OCI-M2 (cell line): Measurements from ENCODE around the gene LRRC39.

Experiments used
- DNase-seq: peaks from one replicate; lab custom pipeline; 2025; ENCODE audit not compliant: unreplicated experiment; lab: John Stamatoyannopoulos, UW

LRRC39 gene

DNA sequence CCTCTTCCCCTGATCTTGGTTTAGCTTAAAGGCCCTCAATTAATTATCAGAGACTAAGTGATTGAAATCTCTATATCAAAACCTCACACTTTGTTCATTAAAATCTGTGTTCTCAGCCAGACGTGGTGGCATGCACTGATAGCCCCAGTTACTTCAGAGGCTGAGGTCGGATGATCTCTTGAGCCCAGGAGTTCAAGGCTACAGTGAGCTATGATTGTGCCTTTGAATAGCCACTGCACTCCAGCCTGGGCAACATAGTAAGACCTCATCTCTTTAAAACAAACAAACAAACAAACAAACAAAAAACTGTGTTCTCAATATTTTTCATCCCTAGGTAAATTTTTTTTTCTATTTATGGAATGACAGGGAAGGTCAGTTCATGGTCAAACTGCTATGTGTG lies 26.4 kb downstream of the LRRC39 start:
- DNase-seq: no peak

DNA sequence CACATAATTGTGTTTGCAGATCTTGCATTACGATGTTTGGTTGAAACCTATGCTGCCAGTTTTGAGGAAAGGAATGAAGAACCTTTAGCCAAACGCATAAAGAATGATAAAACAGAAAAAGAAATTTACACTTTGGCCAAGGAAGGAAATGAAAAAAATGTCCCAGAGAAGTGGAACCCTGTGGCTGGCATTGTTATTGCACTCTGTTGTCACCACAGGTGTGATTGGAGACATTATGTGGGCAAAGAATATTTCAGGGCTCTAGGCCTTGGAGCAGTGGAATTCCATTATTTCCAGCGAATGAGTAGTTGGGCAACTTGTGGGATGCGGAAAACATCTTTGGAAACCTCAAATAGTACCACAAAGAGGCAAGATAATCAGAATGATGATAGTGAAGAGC lies 30.2 kb downstream of the LRRC39 start:
- DNase-seq: no peak

DNA sequence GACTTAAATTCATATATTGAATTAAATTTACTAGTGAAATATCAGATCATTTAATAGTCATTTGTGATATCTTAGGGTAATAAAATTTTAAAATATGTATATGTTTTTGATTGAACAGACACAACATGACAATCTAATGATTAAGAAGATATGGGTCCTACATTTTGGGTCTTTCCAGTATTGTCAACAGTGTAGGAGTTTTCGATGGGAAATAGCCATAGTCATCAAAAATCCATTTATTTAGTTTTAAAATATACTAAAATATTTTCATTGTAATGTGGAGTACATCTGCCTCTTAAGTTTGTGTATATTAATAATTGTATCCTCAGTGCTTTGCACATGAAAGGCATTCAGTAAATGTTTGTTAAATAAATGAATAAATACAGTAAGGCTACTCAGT lies 31.1 kb downstream of the LRRC39 start:
- DNase-seq: no peak

DNA sequence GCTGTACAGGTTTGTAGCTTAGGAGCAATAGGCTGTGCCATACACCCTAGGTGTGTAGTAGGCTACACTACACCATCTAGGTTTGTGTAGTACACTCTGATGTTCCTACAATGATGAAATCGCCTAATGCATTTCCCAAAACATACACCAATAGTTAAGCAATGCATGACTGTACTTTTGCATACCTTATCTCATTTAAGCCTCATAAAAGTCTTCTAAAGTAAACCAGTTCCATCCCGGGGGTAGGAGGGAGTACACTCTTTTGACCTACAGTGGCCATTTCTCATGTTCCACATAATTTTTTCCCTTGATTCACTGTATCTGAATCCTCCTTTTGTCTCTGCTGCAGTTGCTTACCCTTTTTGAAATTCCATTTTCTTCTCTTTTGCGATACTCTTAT lies 32.9 kb downstream of the LRRC39 start:
- no peak for DNase-seq

- DNase-seq: no peak
Observed at GRCh38 chr1:100142343-100142742, 35.7 kb downstream of the LRRC39 start.

- DNase-seq: no peak
Observed at GRCh38 chr1:100141192-100141591, 36.9 kb downstream of the LRRC39 start.

- DNase-seq: no peak
Observed at GRCh38 chr1:100137602-100138001, 40.5 kb downstream of the LRRC39 start.

- no peak for DNase-seq
Observed at GRCh38 chr1:100134872-100135271, 43.2 kb downstream of the LRRC39 start.

- peak; percentile 61 for DNase-seq
Observed at GRCh38 chr1:100132566-100133477, 45.2 kb downstream of the LRRC39 start, which contains the start of the genes SASS6 and TRMT13. TSS of gene SASS6 (minus strand) at chr1:100132930. CDS start at chr1:100132814, 116 bp downstream. TSS of gene TRMT13 (plus strand) at chr1:100133163. CDS start at chr1:100133169, 6 bp downstream.

DNA sequence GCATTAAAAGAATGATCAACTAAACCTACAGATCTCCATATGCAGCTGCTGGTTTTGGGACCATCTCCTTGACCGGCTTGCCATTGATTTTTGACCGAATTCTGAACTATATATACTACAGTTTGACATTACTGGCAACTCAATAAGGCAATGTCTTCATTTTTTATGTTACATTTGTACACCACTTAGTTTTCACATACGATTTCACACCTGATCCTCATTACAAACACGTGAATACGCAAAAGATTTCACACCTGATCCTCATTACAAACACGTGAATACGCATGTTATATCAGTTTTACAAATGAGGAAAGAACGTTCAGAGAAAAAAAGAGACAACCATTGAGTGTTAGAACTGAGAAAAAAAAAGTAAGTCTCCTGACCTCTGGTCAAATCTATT lies 46.4 kb downstream of the LRRC39 start:
- DNase-seq: no peak

- no peak for DNase-seq
Observed at GRCh38 chr1:100130552-100131077, 47.4 kb downstream of the LRRC39 start.

- no peak for DNase-seq
Observed at GRCh38 chr1:100127226-100127625, 50.8 kb downstream of the LRRC39 start.

DNA sequence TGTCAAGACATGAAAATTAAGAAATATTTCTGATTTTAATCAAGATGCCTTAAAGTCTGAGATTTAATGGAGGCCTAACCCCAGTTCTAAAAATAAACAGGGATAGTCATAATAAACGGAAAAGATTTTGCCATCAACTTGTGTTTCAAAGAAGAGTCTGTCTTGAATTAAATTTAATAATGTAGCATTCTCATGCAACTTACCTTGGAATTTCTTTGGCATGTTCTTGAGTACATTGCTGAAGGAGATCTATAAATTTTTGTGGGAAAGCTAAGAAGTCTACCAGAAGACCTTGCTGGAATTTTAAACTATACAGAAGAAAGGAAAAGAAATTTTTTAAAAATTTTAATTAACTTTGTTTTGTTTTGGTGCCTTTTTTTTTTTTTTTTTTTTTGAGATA lies 55.9 kb downstream of the LRRC39 start:
- DNase-seq: no peak

GRCh38 chr1:100115524-100115923 lies 62.5 kb downstream of the LRRC39 start:
- DNase-seq: no peak

DNA sequence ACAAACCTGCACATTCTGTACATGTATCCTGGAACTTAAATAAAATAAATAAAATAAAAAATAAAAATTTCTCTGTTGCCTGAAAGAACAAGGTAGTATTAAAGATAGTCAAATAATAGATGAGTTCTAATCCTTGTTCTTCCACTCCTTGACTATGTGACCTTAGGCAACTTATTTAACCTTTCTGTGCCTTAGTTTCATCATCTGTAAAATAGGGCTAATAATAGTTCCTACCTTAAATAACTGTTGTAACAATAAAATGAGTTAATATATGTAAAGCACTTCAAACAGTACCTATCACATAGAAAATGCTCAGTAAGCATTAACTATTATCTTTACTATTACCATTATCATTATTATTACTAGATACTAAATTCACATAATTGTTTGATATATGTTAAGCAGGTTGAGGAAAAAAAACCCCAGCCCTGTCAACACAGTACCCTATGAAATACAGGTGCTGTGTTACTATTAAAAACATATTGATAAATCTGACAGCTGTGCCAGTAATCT lies 68.4 kb downstream of the LRRC39 start:
- DNase-seq: no peak

- no peak for DNase-seq
Observed at GRCh38 chr1:100107696-100108095, 70.4 kb downstream of the LRRC39 start.

DNA sequence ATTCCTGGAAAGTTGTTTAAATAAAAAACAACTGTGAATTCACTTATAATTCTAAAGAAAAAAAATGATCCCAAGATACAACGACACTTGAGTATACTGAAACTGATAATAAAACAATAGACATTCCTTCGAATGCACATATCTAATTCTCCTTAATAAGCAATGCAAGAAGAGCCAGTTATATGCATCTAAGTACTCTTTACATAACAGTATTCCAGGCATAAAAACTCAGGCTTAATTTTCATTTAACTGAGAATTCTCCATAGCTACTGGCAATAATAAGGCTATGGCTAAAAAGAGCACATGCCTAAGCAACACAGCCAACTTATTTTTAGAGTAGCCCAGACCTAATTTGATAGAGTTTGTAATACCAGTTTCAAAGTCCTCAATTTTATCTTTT lies 76.5 kb downstream of the LRRC39 start:
- no peak for DNase-seq

- DNase-seq: no peak
Observed at GRCh38 chr1:100100202-100100601, 77.9 kb downstream of the LRRC39 start.
